Activated naive CD8-positive, alpha-beta T cell treated with anti-CD3 and anti-CD28 coated beads, Interleukin-2, amount 50 U/mL, for 24 hours (primary cell): Measurements from ENCODE around the gene PDYN.
"Not testable (repeated sequence)": the region's sequence is repeated elsewhere in the genome, so short reads cannot be mapped to it uniquely, and the experiment has no call there.

ENCODE experiments used
- ATAC-seq: fragments of 150-1000 bp; cut with Tn5 transposase; one replicate; pipeline ENCODE4 v1.10.0; 2021
- DNase-seq: peaks from one replicate; pipeline ENCODE4 v3.0.0; 2021
- H3K27ac Mint-ChIP-seq: one replicate; pipeline ENCODE4 v1.8.0; 2021; ENCODE audit warnings: mild to moderate bottlenecking, mixed read lengths
- H3K27me3 Mint-ChIP-seq: one replicate; pipeline ENCODE4 v1.8.0; 2021; ENCODE audit warnings: mixed read lengths
- H3K36me3 Mint-ChIP-seq: one replicate; pipeline ENCODE4 v1.8.0; 2021; ENCODE audit warnings: low read depth, mixed read lengths
- H3K4me1 Mint-ChIP-seq: one replicate; pipeline ENCODE4 v1.8.0; 2021; ENCODE audit warnings: mixed read lengths
- H3K4me3 Mint-ChIP-seq: one replicate; pipeline ENCODE4 v1.8.0; 2021; ENCODE audit warnings: mild to moderate bottlenecking, moderate library complexity, mixed read lengths
- H3K9me3 Mint-ChIP-seq: one replicate; pipeline ENCODE4 v1.8.0; 2021; ENCODE audit warnings: mixed read lengths

PDYN gene

DNA sequence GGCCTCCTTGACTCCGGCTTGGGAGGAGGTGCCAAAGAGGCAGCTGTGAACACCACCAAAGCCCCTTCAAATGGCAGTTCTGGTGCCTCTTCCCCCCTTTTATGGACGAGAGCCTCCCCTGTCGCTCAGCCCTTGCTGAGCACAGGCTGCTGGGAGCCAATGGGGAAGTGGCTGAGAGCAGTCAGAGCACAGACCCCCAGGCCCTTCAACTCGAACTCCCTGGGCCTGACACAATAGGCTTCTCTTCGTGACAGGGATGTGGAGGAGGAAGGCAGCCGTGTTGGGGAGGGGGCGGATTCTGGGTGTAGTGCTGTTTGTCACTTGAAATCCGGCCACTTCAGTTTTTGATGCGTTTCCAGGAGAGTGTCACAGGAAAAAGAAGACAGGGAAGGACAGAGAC lies at the start of gene PDYN:
TSS of gene PDYN (minus strand) at position 73 of the 400 bp plus-strand sequence. CDS start 10,974 bp downstream, outside the sequence.
- DNase-seq (no peak), ATAC-seq (no peak)
- no peaks in the 10 kb centered on the region for H3K36me3 Mint-ChIP-seq
- no peaks in the 10 kb centered on the region for H3K4me1 Mint-ChIP-seq
- no peak within 1 kb of the TSS for H3K4me3 Mint-ChIP-seq
- peaks cover 54% of the 10 kb centered on the region for H3K27me3 Mint-ChIP-seq
- no peaks in the 10 kb centered on the region for H3K9me3 Mint-ChIP-seq
- H3K27ac Mint-ChIP-seq: no peak within 1 kb of the TSS

DNA sequence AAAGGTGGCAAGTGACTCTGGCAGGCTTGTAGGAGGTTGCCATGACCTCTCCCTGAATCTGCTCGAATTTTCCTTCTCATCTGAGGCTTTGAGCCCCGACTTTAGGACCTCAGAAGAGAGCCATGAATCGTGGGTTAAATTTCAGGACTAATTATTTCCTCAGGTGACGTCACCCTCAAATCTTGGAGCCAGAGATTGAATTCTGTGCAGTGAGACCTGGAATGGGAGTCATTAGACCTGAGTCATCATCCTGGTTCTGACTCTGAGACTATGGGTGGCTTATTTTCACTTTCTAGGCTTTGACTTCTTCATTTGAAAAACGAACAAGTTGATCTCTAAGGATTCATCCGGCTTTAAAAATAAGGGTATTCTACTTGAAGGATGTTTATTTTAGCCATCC lies 48.5 kb upstream of the PDYN start:
- no peaks in the 10 kb centered on the region for H3K36me3 Mint-ChIP-seq
- no peak overlapping the region for H3K4me3 Mint-ChIP-seq
- peaks cover 9% of the 10 kb centered on the region for H3K27me3 Mint-ChIP-seq
- H3K4me1 Mint-ChIP-seq: no peaks in the 10 kb centered on the region
- no peak for ATAC-seq
- no peaks in the 10 kb centered on the region for H3K9me3 Mint-ChIP-seq
- no peak for DNase-seq
- no peak overlapping the region for H3K27ac Mint-ChIP-seq

- H3K9me3 Mint-ChIP-seq: no peaks in the 10 kb centered on the region
- H3K4me3 Mint-ChIP-seq: no peak overlapping the region
- H3K27me3 Mint-ChIP-seq: peaks cover 16% of the 10 kb centered on the region
- peaks cover 9% of the 10 kb centered on the region for H3K4me1 Mint-ChIP-seq
- no peak for ATAC-seq
- H3K27ac Mint-ChIP-seq: no peak overlapping the region
- DNase-seq: no peak
- H3K36me3 Mint-ChIP-seq: no peaks in the 10 kb centered on the region
Observed at GRCh38 chr20:2038161-2038560, 44.3 kb upstream of the PDYN start.

DNA sequence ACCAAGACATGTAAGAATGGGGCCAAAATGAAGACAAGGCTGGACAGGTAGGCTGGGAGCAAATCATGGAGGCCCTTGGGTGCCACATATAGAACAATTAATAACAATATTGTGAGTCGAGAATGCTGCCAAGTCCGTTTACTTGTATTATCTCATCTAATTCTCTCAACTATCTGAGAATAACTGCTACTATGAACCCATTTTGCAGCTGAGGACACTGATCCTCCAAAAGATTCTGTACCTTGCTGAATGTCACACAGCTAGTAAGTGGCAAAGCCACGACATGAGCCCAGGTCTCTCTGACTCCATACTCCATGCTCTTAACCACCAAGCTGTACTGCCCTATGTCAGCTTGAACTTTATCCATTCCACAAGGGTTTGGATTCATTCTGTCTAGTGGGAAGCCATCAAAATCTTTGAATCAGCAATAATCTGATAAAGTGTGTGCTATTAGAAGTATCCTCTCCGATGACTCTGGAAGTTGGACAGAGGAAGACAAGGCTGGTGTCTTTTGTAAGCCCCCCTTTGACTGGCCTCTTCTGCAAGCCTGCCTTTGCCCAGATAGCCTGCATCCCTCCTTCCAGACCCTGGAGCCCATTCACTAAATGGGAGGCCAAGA lies 43.5 kb upstream of the PDYN start:
- H3K4me1 Mint-ChIP-seq: peaks cover 9% of the 10 kb centered on the region
- H3K27me3 Mint-ChIP-seq: peaks cover 16% of the 10 kb centered on the region
- DNase-seq (no peak), ATAC-seq (no peak)
- H3K36me3 Mint-ChIP-seq: no peaks in the 10 kb centered on the region
- no peaks in the 10 kb centered on the region for H3K9me3 Mint-ChIP-seq
- H3K4me3 Mint-ChIP-seq: no peak overlapping the region
- no peak overlapping the region for H3K27ac Mint-ChIP-seq

DNA sequence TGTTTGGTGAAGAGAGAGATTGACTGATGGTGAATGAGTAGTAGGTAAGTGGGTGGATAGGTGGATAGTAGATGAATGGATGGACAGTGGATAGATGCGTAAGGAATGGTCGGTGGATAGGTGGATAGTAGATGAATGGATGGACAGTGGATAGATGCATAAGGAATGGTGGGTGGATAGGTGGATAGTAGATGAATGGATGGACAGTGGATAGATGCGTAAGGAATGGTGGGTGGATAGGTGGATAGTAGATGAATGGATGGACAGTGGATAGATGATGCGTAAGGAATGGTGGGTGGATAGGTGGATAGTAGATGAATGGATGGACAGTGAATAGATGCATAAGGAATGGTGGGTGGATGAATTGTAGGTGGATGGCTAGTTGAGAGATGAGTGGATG lies 42.5 kb upstream of the PDYN start:
- H3K9me3 Mint-ChIP-seq, ATAC-seq, H3K27ac Mint-ChIP-seq, H3K36me3 Mint-ChIP-seq, DNase-seq, H3K4me3 Mint-ChIP-seq, H3K4me1 Mint-ChIP-seq: not testable (repeated sequence)
- H3K27me3 Mint-ChIP-seq: peaks cover 22% of the 10 kb centered on the region

DNA sequence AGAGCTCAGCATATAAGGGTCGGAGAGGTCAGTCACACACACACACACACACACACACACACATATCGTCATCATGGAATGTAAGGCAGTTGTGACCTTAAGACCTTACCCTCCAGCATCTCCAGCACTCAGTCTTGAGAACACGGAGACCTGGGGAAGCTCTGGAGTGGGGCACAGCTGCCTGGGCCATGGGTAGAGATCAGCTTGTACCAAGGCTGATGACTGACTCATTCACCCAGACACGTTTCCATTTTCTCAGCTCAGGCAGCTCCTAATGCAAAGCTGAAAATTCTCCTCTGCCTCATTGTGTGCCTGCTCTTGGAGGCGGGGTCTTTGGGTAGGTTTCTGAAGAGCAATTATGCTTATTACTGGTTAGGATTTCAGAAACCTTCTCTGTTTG lies 38.3 kb upstream of the PDYN start:
- peaks cover 5% of the 10 kb centered on the region for H3K9me3 Mint-ChIP-seq
- no peaks in the 10 kb centered on the region for H3K36me3 Mint-ChIP-seq
- ATAC-seq (no peak), DNase-seq (no peak)
- H3K27ac Mint-ChIP-seq: no peak overlapping the region
- peaks cover 29% of the 10 kb centered on the region for H3K27me3 Mint-ChIP-seq
- H3K4me3 Mint-ChIP-seq: no peak overlapping the region
- peaks cover 9% of the 10 kb centered on the region for H3K4me1 Mint-ChIP-seq

GRCh38 chr20:2026514-2026913 lies 32.7 kb upstream of the PDYN start:
- Mint-ChIP-seq H3K27me3 (peaks cover 33% of the 10 kb centered on the region), H3K9me3 (peaks cover 5% of the 10 kb centered on the region), H3K36me3 (no peaks in the 10 kb centered on the region), H3K4me1 (no peaks in the 10 kb centered on the region), H3K4me3 (no peak overlapping the region), H3K27ac (no peak overlapping the region)
- no peak for DNase-seq
- no peak for ATAC-seq

DNA sequence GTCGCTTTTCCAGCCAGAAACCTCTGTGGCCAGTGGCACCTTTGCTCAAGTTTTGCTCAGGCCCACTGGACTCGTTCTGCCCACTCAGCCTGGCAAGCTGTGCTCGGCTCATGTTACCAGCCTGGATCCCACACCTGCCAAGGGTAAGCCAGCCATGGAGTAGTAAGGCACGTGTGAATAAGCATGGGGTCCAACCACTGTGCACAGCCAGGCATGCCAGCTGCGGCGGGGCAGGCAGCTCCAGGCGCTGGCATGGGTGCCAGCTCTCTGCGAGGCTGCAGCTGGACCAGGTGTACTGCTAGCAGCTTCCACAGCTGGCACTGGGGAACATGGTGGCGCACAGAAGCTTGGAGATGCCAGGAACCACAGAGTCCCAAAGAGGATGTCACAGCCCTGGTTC lies 32.1 kb upstream of the PDYN start:
- H3K27ac Mint-ChIP-seq: no peak overlapping the region
- no peak overlapping the region for H3K4me3 Mint-ChIP-seq
- DNase-seq (no peak), ATAC-seq (no peak)
- no peaks in the 10 kb centered on the region for H3K4me1 Mint-ChIP-seq
- H3K27me3 Mint-ChIP-seq: peaks cover 27% of the 10 kb centered on the region
- peaks cover 5% of the 10 kb centered on the region for H3K9me3 Mint-ChIP-seq
- H3K36me3 Mint-ChIP-seq: no peaks in the 10 kb centered on the region

- DNase-seq (no peak), ATAC-seq (no peak)
- Mint-ChIP-seq H3K9me3 (peaks cover 4% of the 10 kb centered on the region), H3K27ac (no peak overlapping the region), H3K36me3 (no peaks in the 10 kb centered on the region), H3K27me3 (peaks cover 28% of the 10 kb centered on the region), H3K4me3 (no peak overlapping the region), H3K4me1 (no peaks in the 10 kb centered on the region)
Observed at GRCh38 chr20:2023151-2023550, 29.3 kb upstream of the PDYN start.

DNA sequence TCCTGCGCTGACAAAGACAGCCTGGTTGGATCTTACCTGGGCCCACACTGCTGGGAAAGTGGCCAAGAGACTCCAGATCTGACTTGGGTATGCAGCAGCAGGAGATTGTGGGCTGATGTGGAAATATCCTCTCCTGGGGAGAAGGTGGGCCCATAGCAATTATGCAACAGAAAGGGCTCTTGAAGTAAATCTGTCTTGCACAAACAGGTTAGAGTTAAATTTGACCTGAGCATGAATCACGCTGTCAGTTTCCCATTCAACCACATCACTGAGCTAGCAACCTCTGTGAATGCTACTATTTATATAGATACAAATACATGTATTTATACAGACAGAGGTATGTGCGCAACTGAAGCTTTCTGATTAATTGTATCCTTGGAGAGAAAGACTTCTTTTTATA lies 28.3 kb upstream of the PDYN start:
- no peak overlapping the region for H3K4me3 Mint-ChIP-seq
- DNase-seq (no peak), ATAC-seq (no peak)
- no peaks in the 10 kb centered on the region for H3K36me3 Mint-ChIP-seq
- no peaks in the 10 kb centered on the region for H3K4me1 Mint-ChIP-seq
- H3K27me3 Mint-ChIP-seq: peaks cover 24% of the 10 kb centered on the region
- H3K27ac Mint-ChIP-seq: no peak overlapping the region
- no peaks in the 10 kb centered on the region for H3K9me3 Mint-ChIP-seq

GRCh38 chr20:2010533-2010932 lies 16.7 kb upstream of the PDYN start:
- no peak for ATAC-seq
- Mint-ChIP-seq H3K4me1 (no peaks in the 10 kb centered on the region), H3K27me3 (peaks cover 29% of the 10 kb centered on the region)

DNA sequence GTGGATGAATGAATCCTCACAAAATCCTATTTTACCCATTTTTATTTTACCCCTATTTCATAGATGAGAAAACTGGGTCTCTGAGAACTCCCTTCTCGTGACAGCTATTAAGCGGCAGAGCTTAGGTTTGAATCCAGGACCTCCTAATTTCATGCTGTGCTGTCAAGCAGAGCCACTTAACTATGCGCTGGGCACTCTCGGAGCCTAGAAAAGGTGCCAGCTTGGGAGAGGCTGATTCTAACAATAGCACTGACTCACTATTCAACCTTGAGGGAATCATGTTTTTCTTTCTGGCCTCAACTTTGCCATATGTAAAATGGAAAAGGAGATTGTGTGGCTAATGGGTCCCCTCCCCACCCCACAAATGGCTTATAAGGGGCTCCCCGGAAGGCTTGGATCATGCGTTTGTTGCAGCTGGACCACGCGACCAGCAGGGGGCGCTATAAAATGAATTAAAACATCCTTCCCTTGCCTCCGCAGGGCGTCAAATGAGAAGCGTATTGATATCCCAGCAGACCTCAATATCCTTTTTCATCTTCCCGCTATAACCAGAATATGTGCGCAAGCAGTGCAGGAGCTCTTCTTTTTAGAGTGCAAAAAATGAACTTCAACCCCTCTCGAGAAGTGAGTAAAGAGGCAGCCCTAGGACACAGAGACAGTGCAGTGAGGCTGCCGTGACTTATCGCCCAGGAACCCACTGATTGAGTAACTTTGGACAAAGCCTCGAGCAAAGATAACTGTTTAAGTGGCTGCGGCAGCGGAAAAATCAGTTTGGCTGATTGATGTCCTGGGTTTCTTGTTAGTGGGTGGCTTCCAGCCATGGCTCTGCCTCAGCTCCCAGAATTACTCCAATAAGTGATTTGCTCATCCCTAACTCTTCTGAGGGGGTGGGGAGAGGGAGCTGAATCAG lies 12.8 kb upstream of the PDYN start:
- Mint-ChIP-seq H3K27me3 (peaks cover 27% of the 10 kb centered on the region), H3K27ac (no peak overlapping the region), H3K4me1 (no peaks in the 10 kb centered on the region), H3K9me3 (no peaks in the 10 kb centered on the region), H3K4me3 (no peak overlapping the region), H3K36me3 (no peaks in the 10 kb centered on the region)
- ATAC-seq (no peak), DNase-seq (peak; percentile 45)

More at GRCh38 chr20:2010533-2010932, 16.7 kb upstream of the PDYN start:
- no peak overlapping the region for H3K27ac Mint-ChIP-seq
- no peak overlapping the region for H3K4me3 Mint-ChIP-seq
- DNase-seq: no peak
- H3K36me3 Mint-ChIP-seq: no peaks in the 10 kb centered on the region
- H3K9me3 Mint-ChIP-seq: no peaks in the 10 kb centered on the region

DNA sequence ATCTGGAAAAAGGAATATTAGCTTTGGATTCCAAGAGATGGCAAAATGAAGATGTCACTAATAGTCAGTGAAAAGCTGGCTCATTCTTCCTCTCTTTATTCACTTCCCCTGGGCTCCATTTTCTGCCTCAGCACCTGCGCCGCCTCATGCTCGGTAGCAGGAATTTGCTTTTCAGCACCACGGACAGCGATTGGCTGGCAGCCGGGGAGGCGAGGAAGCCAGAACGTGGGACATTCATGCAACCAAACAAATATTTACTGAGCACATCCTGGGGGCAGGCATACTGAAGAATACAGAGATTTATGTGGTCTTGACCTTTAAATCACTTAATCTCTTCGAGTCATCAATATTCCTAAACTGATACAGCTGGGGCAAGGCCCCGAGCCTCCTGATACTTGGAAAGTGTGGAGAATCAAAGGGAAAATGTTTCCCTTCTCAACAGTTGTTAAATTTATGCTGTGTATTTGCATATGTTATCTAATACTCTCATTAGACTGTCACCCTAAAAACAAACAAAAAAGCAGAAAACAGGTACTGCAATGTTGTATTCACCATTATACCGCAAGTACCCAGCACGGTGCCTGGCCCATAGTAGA lies 12.1 kb upstream of the PDYN start:
- no peaks in the 10 kb centered on the region for H3K4me1 Mint-ChIP-seq
- no peak overlapping the region for H3K4me3 Mint-ChIP-seq
- H3K36me3 Mint-ChIP-seq: no peaks in the 10 kb centered on the region
- H3K27me3 Mint-ChIP-seq: peaks cover 29% of the 10 kb centered on the region
- DNase-seq: peak; percentile 70
- no peak overlapping the region for H3K27ac Mint-ChIP-seq
- no peak for ATAC-seq
- H3K9me3 Mint-ChIP-seq: no peaks in the 10 kb centered on the region

- DNase-seq (no peak), ATAC-seq (peak; percentile 85)
- H3K4me1 Mint-ChIP-seq: no peaks in the 10 kb centered on the region
- no peaks in the 10 kb centered on the region for H3K9me3 Mint-ChIP-seq
- H3K4me3 Mint-ChIP-seq: no peak overlapping the region
- H3K36me3 Mint-ChIP-seq: no peaks in the 10 kb centered on the region
- H3K27ac Mint-ChIP-seq: no peak overlapping the region
- H3K27me3 Mint-ChIP-seq: peaks cover 25% of the 10 kb centered on the region
Observed at GRCh38 chr20:2005359-2005758, 11.5 kb upstream of the PDYN start.

GRCh38 chr20:2004171-2004570 lies 10.3 kb upstream of the PDYN start:
- H3K27ac Mint-ChIP-seq: no peak overlapping the region
- no peak overlapping the region for H3K4me3 Mint-ChIP-seq
- DNase-seq (no peak), ATAC-seq (no peak)
- H3K27me3 Mint-ChIP-seq: peaks cover 19% of the 10 kb centered on the region
- no peaks in the 10 kb centered on the region for H3K36me3 Mint-ChIP-seq
- H3K9me3 Mint-ChIP-seq: no peaks in the 10 kb centered on the region
- no peaks in the 10 kb centered on the region for H3K4me1 Mint-ChIP-seq
